ENCODE measurements around the gene FADS6. TPM values are rescaled to one million over a fixed set of nuclear protein-coding genes. Genes with fewer than 3 reads are reported as not detected.

FADS6 gene
- total RNA-seq, 1 experiment from 2014 or later, result not detected

DNA sequence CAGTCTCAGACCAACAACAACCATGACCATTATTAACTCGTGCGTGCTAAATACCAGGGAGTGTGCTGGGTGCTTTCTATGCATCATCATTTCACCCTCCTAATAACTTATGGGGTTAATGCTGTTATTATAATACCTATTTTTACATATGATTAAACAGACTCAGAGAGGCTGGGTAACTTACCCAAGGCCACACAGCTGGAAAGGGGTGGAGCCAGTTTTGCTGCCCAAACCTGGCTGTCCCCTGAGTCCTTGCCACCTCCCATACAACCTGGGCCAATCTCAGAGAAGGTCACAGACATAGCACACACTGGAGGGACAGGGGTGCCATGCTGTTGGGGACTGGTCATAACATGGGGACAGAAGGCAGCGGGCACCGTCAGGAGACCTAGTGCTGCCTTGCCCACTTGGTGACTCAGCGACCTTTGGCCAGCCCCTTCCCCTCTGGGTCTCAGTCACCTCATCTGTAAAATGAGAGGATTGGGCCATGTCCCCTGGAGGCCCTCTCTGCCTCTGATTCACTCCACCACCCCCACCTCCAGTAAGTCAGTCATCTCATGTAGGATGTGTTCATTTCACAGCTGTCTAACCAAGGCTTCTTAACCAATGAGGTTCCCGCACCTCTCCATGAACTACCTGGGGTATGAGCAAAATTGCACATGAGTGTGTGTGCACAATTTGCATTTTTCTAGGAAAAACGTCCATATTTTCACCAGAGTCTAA lies 11.4 kb upstream of the FADS6 start:
- TF ChIP-seq POLR2AphosphoS5 (IDR thresholded peaks at IDR 0.05; ENCODE audit: low read depth, low read length) (no peak), TCF7L2 (IDR thresholded peaks at IDR 0.05; ENCODE audit: low read depth, low read length) (no peak), SIN3A (IDR thresholded peaks at IDR 0.05; ENCODE audit: borderline replicate concordance, insufficient read depth, low read depth, low read length) (no peak)
- TF ChIP-seq, protein P1, sequence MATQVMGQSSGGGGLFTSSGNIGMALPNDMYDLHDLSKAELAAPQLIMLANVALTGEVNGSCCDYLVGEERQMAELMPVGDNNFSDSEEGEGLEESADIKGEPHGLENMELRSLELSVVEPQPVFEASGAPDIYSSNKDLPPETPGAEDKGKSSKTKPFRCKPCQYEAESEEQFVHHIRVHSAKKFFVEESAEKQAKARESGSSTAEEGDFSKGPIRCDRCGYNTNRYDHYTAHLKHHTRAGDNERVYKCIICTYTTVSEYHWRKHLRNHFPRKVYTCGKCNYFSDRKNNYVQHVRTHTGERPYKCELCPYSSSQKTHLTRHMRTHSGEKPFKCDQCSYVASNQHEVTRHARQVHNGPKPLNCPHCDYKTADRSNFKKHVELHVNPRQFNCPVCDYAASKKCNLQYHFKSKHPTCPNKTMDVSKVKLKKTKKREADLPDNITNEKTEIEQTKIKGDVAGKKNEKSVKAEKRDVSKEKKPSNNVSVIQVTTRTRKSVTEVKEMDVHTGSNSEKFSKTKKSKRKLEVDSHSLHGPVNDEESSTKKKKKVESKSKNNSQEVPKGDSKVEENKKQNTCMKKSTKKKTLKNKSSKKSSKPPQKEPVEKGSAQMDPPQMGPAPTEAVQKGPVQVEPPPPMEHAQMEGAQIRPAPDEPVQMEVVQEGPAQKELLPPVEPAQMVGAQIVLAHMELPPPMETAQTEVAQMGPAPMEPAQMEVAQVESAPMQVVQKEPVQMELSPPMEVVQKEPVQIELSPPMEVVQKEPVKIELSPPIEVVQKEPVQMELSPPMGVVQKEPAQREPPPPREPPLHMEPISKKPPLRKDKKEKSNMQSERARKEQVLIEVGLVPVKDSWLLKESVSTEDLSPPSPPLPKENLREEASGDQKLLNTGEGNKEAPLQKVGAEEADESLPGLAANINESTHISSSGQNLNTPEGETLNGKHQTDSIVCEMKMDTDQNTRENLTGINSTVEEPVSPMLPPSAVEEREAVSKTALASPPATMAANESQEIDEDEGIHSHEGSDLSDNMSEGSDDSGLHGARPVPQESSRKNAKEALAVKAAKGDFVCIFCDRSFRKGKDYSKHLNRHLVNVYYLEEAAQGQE (IDR thresholded peaks at IDR 0.05; ENCODE audit: insufficient read depth in 1 of 2, low read depth in 2 of 2, low read length in 1 of 2), result no peak
- TF ChIP-seq, protein P2, sequence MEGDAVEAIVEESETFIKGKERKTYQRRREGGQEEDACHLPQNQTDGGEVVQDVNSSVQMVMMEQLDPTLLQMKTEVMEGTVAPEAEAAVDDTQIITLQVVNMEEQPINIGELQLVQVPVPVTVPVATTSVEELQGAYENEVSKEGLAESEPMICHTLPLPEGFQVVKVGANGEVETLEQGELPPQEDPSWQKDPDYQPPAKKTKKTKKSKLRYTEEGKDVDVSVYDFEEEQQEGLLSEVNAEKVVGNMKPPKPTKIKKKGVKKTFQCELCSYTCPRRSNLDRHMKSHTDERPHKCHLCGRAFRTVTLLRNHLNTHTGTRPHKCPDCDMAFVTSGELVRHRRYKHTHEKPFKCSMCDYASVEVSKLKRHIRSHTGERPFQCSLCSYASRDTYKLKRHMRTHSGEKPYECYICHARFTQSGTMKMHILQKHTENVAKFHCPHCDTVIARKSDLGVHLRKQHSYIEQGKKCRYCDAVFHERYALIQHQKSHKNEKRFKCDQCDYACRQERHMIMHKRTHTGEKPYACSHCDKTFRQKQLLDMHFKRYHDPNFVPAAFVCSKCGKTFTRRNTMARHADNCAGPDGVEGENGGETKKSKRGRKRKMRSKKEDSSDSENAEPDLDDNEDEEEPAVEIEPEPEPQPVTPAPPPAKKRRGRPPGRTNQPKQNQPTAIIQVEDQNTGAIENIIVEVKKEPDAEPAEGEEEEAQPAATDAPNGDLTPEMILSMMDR (IDR thresholded peaks at IDR 0.05), result no peak
- in situ Hi-C loops (cut with HindIII; ENCODE audit: low pct_unique_long_range_greater_than_20kb, low sequenced_read_pairs) (no loop called here), intact Hi-C loops (cut with micrococcal nuclease; ENCODE audit: unreplicated experiment) (no loop called here)
- POLR2A ChIA-PET, result interaction anchor here (1.0 kb wide), 1 partner anchor 57 kb away, joined by 3 read pairs; no protein-coding TSS in a partner anchor
- BruUV-seq (replicated peaks), result no TSS peak
- DNase-seq (ENCODE audit: low read depth, low spot score) (no peak), ATAC-seq (no peak)
- CTCF ChIA-PET, result no interaction called here
- no peak overlapping the region for H3K27ac ChIP-seq (ENCODE audit: low read length)
- no peaks in the 10 kb centered on the region for H3K9me3 ChIP-seq (ENCODE audit: control insufficient read depth, insufficient read depth, low read depth, low read length)
- H3K4me3 ChIP-seq (ENCODE audit: low read depth in 2 of 2, low read length in 2 of 2), result no peak overlapping the region
- no peaks in the 10 kb centered on the region for H3K36me3 ChIP-seq (ENCODE audit: control insufficient read depth, insufficient read depth, low read length)
- H3K4me1 ChIP-seq (ENCODE audit: control insufficient read depth, insufficient read depth, low read length), result no peaks in the 10 kb centered on the region
- no peaks in the 10 kb centered on the region for H3K27me3 ChIP-seq (ENCODE audit: control insufficient read depth, insufficient read depth, low read length)

DNA sequence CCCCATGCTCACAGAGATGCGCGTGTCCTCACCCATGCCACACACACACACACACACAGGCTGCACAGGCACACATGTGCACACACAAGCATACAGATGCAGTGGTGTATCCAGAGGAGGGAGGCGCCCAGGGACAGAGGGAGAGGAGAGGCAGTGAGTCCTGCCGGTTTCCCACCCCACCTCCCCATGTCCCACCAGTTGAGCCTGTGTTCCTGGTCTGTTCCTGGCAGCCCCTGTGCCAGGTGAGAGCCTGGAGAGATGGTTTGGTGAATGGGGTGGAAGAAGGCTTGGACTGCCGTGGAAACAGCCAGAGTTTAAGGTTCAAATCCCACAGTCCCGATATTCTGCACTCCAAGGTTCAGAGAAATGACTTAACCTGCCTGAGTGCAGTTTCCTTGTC lies 10.2 kb upstream of the FADS6 start:
- no peaks in the 10 kb centered on the region for H3K4me1 ChIP-seq (ENCODE audit: control insufficient read depth, insufficient read depth, low read length)
- ChIA-PET CTCF (no interaction called here), POLR2A (no interaction called here)
- no peaks in the 10 kb centered on the region for H3K9me3 ChIP-seq (ENCODE audit: control insufficient read depth, insufficient read depth, low read depth, low read length)
- H3K27me3 ChIP-seq (ENCODE audit: control insufficient read depth, insufficient read depth, low read length), result no peaks in the 10 kb centered on the region
- no peaks in the 10 kb centered on the region for H3K36me3 ChIP-seq (ENCODE audit: control insufficient read depth, insufficient read depth, low read length)
- DNase-seq (ENCODE audit: low read depth, low spot score), result no peak
- no peak overlapping the region for H3K27ac ChIP-seq (ENCODE audit: low read length)
- ATAC-seq, result no peak
- TF ChIP-seq, protein P1 (IDR thresholded peaks at IDR 0.05; ENCODE audit: insufficient read depth in 1 of 2, low read depth in 2 of 2, low read length in 1 of 2), result no peak
- TF ChIP-seq TCF7L2 (IDR thresholded peaks at IDR 0.05; ENCODE audit: low read depth, low read length) (no peak), SIN3A (IDR thresholded peaks at IDR 0.05; ENCODE audit: borderline replicate concordance, insufficient read depth, low read depth, low read length) (no peak), POLR2AphosphoS5 (IDR thresholded peaks at IDR 0.05; ENCODE audit: low read depth, low read length) (no peak)
- TF ChIP-seq, protein P2 (IDR thresholded peaks at IDR 0.05), result no peak
- no peak overlapping the region for H3K4me3 ChIP-seq (ENCODE audit: low read depth in 2 of 2, low read length in 2 of 2)
- in situ Hi-C loops (cut with HindIII; ENCODE audit: low pct_unique_long_range_greater_than_20kb, low sequenced_read_pairs) (no loop called here), intact Hi-C loops (cut with micrococcal nuclease; ENCODE audit: unreplicated experiment) (no loop called here)
- no TSS peak for BruUV-seq (replicated peaks)

Data from Panc1 (cell line).